HG03342 (cell line): ENCODE measurements around the gene VAPB.

Experiments used
- ATAC-seq: cut with Tn5 transposase; IDR thresholded peaks from one replicate; pipeline ENCODE4 v1.9.1; 2021; ENCODE audit warnings: mild to moderate bottlenecking, moderate library complexity; ENCODE audit not compliant: unreplicated experiment

VAPB gene

DNA sequence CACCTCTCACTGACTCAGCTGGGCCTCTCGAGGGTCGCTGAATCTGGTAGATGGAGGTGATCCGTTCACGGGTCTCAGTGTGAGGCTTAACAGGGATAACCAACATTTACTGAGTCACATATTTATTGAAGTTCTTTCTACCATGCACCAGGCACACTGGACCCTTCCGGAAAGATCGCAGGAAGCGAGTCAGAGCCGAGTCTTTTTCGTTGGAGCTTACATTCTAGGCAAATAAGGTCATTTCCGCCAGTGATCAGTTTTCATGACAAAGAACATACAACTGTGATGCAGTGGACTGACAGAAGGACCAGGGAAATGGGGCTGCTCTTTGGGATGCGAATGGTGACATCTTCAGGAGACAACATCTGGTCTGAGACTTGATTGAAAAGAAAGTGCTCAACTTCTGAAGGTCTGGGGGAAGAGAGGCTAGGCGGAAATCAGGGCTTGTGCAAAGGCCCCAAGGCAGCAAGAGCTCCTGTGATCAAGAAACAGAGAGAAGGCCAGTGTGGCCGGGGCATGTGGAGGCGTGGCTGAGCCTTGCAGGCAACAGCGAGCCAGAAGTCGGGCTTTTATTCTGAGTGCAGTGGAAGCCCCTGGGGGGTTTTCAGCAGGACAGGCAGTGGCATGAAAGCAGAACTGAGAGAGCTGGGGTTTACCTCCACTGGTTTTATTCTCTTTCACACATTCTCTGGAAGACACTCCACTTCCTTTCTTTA, 69.5 kb downstream of the VAPB start:
- ATAC-seq = peak; percentile 94

DNA sequence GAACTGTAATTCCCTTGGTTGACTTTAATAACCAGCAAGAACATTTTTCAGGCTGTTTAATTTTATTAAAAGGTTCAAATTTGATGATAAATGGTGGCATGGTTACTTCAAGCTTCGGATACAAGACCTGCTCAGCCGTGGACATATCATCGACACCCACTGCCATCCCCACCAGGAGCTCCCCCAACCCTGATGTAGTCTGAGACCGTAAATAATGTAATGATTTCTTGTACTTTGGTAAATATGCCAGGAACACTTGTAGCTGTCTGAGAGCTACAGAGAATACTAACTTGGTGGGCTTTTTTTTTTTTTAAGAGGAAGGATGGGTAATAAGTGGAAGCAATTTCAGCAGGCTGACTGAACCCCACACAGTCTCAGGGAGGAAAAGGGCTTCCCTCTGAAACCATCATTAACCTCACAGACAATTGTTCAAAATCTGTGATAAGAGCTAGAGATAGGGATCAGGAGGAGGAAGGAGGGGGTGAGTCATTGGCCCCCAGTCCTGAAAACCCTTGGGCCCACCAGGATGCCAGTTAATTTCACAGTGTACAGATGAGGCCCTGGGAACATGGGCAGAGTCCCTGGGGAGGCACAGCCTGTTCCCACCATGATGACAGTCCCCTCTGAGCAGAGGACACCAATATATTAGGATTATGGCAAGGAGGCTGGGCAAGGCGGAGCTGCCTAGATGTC, 70.2 kb downstream of the VAPB start:
- ATAC-seq = peak; percentile 15

DNA sequence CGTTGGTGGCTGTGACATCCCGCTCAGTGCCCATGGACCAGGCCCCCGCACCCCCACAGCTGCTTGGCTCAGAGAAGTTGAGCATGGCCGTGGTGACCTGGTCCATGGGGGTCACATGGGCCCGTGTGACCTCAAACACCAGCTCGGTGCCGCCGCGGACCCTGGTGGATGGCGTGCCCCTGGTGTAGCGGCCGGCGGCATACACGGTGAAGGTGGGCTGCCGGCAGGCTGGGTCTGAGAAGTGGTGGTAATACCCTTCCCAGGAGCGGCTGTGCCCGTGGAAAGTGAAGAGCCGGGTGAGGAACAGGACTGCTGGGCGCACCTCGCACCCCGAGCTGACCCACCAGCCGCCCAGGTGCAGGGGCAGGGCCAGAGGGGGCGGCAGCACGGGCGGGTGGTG, 72.1 kb downstream of the VAPB start:
- ATAC-seq = no peak

DNA sequence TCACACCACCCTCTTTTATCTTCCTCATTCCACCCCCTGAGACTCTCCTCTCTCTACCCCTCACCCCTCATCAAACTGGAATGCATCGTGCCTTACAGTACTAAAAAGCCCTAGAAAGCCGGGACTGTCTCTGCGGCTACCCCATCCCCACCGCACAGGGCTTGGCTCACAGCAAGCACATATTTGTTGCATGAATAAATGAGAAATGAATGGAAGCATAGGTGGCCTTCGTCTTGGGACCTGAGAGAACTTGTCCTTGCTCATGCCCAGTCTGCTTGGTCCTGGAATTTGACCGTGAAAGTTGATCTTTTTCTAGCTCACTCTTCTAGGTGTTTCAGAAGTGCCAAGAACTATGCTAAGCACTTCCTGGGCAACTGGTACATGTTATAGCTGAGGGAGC, 72.9 kb downstream of the VAPB start:
- ATAC-seq = no peak

DNA sequence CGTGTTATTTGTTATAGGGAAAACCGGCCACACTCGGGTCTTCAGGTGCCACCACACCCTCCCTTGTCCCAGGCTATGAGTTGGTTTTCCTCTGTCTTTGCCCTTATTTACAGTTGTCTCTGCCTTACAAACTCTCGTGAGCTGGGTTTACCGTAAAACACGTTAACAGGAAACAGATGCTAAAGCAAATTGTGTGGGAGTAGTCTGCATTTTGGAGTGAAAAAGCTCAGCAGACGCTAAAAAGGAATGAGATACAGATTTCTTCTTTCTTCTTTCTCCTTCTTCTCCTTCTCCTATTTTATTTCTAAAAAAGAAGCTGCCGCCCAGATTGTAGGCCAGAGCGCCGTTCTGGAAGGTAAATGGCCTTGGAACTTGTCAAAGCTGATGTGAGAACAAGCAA, 74.2 kb downstream of the VAPB start:
- ATAC-seq = no peak

DNA sequence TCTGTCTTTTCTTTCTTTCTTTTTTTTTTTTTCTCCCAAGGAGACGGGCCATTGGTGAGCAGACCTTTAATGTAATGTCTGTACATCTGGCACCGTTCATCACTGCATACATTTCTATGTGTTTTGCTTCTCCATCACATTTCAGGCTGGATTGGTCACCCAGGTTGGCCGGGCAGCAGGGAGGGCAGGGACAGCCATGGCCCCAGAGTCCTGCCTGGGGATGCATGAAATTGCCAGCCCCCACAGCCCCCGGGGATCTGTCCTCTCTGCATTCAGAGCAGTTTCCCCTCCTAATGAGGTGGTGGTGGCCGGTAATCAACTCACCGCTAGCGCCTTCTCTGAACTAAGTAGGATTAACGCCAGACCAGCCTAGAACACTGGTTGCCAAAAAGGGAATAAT, 75.8 kb downstream of the VAPB start:
- no peak for ATAC-seq

DNA sequence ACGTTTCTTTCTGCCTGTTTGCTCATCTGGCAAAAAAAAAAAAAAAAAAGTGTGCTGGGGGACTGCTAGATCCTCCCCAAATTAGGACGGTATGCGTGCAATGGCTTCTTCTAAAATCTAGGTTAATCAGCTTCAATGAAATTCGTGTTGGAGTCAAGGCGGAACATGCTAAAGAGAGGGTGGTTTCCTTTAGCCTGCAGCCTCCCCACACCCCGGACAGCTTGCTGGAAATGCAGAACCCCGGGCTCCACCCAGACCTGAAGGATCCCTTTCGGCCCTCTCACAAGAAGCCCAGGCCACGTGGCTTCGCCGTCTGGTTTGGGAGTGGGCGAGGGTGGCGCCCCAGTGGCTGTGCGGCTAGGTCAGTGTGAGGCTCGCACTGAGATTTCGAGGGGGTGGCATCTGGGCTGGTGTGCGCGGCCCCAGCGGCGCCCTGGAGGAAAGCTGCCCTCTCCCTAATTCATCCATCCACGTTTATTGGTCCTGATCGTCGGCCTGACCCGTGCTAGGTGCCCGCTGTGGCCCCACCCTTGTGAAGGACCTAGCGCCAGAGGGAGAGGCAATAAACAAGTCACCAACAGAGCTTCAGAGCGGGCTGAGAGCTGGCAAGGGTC, 77.2 kb downstream of the VAPB start:
- no peak for ATAC-seq

DNA sequence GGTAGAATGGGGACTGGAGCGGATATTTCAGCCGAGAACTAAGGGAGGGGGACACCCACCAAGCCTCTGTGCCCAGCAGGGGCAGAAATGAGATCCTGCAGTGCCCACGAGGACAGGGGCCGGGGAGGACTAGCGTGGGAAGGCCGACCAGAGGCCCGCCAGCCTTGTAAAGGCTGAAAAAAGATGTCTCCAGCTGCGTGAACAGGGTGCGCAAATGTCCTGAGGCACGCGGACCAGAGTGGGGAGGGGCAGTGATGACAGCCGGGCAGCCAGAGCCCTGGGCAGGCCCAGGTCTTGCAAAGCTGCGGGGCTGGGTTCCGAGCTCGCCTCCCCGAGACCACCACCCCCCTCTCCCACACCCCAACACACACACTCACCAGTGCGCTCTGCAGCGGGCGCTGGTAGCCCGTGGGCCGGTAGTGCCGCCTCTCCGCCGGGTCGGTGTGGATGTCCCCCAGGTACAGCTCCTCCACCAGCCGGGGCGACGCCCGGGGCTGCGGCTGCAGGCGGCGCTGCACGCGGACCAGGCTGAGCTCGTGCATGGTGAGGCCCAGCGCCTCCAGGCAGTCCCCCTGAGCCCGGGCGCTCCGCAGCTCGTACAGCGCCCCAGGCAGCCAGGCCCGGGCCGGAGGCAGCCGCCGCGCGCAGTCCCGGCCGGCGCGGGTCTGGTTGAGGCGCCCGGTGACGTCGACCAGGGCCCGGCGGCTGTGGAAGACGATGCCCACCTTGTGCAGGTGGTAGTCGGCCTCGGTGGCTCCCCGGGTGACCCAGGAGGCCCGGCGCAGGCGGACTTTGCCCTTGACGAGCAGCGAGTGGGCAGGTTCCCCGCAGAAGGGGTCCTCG, 77.9 kb downstream of the VAPB start:
- no peak for ATAC-seq

DNA sequence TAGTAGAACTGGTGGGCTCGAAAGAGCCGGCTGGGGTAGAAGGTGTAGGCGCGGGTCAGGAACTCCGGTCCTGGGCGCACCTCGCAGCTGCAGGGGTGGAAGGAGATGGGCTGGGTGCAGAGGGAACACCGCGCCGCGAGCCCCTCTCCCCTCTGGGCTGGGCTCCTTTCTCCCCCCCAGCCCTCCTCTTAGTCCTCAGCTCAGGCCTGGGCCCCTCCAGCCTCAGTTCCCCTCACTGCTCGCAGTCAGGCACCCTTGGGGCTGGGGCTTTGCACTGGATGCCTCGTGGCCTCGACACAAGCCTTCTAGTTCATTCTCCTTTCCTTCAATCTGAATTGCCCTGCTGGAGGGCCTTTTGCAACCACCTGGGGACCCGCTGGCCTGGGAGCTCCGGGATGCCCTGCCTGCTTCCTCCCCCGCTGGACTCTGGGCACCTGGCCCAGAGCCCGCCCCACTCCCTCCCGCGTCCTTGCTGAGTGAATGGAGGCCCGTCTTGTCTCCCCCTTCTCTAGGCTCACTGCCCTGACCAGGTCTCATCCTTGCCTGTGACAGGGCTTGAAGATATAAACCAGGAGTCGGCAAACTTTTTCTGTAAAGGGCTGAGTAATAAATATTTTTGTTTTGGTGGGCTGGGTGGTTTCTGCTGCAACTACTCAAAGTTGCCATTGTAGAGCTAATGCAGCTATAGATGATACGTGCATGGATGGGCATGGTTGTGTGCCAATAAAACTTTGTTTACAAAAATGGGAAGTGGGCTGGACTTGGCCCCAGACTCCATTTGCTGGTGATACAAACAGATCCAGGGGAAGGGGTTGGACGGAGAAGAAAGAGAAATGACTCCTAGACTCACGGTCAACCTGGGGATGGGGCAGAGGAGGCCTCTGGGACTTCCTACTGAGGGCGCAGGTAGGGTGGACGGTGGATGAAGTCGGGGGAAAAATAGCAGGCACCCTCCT, 78.8 kb downstream of the VAPB start:
- ATAC-seq = no peak

DNA sequence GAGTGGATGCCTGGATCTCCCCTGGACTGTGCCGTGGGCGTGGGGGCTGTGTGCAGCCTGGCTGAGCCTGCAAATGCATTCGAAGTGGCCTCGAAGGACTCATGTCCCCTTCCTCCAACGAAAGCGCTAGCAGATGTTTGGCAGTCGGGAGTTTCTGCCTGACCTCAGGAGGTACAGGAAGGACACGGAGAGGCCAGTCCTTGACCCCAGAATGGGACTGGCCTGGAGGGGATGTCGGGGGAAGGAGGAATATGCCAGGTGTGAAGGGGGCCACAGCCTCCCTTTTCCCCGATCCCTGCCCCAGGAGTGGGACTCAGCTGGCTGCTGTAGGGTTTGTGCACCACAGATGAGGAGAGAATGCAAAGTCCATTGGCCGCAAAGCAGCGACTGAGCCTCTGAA, 80.6 kb downstream of the VAPB start:
- no peak for ATAC-seq

DNA sequence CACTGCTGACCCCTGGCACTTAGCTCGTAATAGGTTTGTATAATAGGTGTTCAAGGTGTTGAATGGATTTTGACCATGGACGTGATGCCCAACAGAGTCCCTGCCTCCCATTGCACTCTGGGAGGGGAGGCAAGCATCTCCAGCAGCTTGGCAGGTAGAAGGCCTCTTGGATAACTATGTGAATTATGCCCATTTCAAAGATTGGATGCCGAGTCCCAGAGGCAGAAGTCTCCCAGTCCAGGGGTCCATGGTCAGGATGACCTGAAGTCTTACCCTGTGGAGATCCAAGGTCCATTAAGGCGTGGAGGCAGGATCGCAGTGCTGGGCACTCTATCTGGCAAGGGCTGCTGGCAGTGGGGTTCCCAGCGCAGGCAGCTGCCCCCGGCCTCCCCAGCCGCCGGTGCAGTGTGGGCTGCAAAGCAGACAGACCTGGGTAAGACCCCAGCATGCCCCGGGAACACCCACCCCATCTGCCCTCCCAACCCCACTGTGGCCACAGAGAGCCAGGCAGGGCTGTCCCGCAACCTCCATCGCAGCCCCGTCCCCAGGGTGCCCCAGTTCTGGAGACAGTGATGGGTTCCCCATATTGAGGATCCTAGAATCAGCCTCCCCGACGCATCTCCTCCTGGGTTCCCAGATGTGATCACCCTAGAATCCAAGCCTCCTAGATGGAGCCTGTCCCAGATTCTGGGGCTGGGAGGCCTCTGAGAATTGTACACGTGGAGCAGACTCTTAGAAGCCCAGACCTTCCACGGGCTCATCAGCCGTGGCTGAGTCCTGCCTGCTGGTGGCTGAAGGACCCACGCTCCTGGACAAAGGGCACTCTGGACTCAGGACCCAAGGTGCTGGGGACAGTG, 81.5 kb downstream of the VAPB start:
- no peak for ATAC-seq

DNA sequence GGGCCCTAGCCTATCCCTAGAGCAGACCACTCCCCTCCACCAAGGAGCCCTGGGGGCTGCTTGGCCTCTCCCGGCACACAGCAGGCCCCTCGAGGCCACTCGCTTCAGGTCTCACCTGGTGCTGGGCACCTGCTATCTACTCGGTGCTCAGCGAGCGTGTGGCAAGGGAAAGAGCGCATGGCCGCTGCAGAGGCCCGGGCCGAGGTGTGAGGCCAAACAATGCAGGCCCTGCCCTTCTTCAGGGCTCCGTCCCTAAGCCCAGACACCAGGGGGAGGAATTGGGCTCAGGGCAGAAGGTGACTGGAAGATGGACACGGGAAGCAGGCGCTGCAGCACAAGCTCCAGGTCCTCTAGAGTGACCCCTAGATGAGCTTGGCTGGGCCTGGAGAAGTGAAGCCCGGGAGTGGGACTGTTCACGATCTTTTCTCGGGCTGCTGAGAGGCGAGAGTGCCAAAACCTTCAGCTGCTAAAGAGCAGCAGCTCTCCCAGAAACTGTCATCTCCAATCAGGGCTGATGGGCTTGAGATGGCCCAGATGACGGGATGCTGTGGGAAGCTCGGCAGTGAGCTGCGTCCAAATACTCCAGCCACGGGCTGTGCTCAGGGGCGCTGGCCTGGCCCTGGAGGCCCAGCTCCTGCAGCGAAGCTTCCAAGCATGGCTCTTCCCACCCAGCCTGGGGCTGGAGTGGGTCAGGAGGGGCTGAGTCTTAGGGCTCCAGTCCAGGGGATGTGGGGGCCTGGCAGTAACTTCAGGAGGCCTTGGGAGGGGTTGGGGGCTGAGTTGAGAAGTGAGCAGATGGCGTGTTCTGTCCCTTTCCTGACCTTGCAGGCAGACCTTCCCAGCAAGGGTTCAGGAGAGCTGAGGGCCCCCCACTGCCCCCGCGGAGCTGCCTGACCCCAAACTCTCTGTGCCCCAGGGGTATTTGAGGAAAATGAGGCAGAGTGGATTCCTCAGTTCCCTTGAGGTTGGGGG, 82.5 kb downstream of the VAPB start:
- ATAC-seq = no peak

DNA sequence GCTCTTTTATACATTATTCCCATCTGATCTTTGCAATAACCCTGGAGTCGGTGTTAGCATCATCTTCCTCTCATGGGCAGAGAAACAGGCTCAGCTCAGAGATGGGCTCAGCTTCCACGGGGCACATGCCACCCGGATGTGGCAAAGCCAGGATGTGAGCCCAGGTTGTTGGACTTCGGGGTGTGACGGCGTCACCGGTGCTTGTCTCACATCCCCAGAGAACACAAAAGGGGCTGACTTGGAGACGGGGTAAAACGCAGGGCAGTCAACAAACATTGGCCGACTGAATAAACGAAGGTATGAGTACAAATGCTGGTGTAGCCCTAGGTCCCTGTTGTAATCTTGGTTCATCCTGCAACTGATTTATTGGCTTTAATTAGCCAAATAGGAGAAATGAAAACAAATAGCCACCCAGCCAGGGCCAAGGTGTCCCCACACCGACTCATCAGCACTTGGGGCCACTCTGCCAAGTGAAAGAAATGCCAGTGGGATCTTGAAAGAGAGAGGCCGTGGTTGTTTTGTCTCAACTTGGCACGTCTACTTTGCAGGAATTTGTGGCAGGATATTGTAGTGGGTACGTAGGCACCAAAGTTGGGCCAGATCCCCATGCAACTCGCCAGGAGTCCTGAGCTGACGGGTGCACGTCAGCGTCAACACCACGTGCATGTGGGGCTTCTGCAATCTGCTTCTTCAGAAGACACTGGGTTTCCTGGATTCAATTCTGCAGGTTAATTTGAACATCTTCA, 83.4 kb downstream of the VAPB start:
- ATAC-seq = no peak

DNA sequence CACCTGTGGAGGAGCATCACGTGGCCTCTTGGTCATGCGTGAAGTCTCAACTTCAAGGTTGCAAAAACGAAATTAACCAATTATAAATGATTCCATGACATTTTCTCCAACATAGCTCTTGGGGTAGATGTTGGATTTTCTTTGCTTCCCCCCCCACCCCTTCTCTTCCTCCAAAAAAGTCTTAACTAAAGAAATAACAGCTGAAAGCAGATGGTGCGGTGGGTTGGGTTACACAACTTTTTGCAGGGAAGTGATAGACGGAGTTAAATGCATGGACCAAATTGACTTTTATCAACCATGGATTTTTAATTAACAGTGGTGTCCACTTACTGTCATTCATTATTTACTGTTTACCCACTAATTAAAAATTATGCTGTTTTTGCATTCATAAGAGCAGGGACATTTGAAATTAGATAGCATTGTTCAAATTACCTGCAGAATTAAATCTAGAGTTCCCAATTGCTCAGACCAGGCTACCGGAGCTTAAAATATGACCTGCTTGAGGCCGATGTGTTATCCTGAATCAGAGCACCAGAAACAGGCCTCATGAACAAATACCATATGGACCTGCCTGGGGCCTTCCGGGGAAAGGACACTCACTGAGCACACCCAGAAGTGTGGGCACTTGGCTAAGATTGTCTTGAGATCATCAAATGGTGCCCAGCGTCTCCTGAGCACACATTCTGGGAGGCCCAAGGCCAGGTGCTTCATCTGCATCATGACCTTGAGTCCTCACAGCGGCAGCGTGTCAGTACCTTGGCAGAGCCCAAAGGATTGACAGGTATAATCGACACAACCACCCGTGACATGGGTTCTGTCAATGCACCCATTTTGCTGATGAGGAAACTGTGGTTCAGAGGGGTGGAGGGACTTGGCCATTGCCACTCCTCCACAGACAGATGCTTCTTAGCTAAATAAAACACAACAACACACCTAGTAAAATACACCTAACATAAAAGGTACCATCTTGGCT, 84.7 kb downstream of the VAPB start:
- no peak for ATAC-seq

DNA sequence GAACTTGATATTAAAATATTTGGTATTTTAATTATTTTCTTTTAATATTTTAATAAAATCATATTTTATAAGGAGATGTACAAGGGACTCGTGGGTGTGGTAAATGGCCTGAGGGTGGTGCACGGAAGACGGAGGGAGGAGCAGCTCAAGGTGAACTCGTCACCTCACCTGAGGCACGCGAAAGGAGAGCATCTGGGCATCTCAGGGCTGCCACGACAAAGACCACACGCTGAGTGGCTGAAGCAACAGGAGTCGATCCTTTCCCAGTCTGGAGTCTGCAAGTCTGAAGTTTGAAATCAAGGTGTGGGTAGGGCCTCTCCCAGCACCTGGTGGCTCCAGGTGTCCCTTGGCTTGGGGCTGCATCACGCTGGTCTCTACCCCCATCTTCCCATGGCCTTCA, 86.4 kb downstream of the VAPB start:
- ATAC-seq = no peak

DNA sequence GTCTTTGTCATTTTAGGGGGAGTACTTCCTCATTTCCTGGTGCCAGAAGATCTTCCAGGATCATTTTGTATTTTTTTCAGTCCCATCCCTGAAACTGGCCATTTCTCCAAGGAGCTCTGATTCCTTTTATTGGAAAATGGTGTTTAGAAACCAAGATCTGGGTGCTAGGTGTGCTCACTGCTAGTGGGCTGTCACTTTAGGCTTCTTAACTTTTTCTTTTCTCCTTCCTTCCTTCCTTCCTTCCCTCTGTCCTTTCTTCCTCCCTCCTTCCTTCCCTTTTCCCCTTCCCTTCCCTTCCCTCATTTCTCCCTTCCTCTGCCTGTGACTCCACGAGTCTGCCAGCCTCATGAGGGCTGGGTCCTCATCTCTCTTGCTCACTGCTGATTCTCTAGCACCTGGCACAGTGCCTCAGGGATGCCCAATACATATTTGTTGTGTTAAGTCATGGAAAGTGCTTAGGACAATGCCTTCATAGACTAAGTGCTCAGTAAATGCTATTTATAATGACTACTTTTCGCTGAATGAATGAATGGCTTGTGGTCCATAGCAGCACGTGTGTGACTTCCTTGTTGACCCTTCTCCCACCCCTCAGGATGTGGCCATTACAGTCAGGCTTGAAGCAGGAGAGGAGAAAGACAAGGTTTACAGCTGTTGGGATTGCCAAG, 89.2 kb downstream of the VAPB start:
- ATAC-seq = no peak
